T-cell (primary cell): ENCODE measurements around the gene PLCB4. TPM values are rescaled to one million over a fixed set of nuclear protein-coding genes. Genes with fewer than 3 reads are reported as not detected.

Experiments used
- ATAC-seq, 4 experiments: fragments of 200-7000 bp in 3 of 4; fragments of 150-1000 bp in 1 of 4; cut with Tn5 transposase; replicated peaks in 1 of 4; 1 replicate in 3 of 4; 2 replicates in 1 of 4; pipeline ENCODE4 v1.10.0; 2021; ENCODE audit warnings: moderate library complexity in 3 of 4, mild to moderate bottlenecking in 2 of 4, moderate number of reproducible peaks in 1 of 4
- CTCF ChIA-PET, 2 donors: fragments of 300-600 bp; sonication (Branson Sonifier 250); formaldehyde crosslinking; loops; one replicate each; lab custom pipeline; 2022; ENCODE audit warnings: antibody characterized with exemption in 2 of 2; lab: Charles Lee
- POLR2A ChIA-PET, 2 donors: fragments of 300-600 bp; sonication (Branson Sonifier 250); formaldehyde crosslinking; loops; one replicate each; lab custom pipeline; 2022; ENCODE audit warnings: antibody characterized with exemption in 2 of 2; lab: Charles Lee
- DNase-seq, 35 experiments: peaks; one replicate each; pipeline versions ENCODE4 v3.0.0 to v3.0.0-alpha.2; 2013 to 2023
- H3K27ac ChIP-seq: one replicate; pipeline ENCODE4 v1.5.1; 2013; ENCODE audit warnings: low read length
- H3K27me3 ChIP-seq, 2 experiments: replicated peaks in 1 of 2; 1 replicate in 1 of 2; 2 replicates in 1 of 2; pipeline versions ENCODE4 v1.6.1 to v1.7.0; 2013; ENCODE audit warnings: low read length in 1 of 2, mixed read lengths in 1 of 2; ENCODE audit not compliant: control insufficient read depth in 2 of 2, insufficient read depth in 2 of 2; ENCODE audit errors: extremely low read depth in 1 of 2
- H3K36me3 ChIP-seq, 2 donors: 1 replicate in 1 of 2; 2 replicates in 1 of 2; pipeline versions ENCODE4 v1.6.1 to v1.7.0; 2013; ENCODE audit warnings: low read length in 1 of 2; ENCODE audit not compliant: control insufficient read depth in 2 of 2, insufficient read depth in 1 of 2; ENCODE audit errors: extremely low read depth in 1 of 2
- H3K4me1 ChIP-seq, 2 experiments: 1 replicate in 1 of 2; 2 replicates in 1 of 2; pipeline versions ENCODE4 v1.6.1 to v1.7.0; 2013; ENCODE audit warnings: low read length in 2 of 2, mixed read lengths in 1 of 2; ENCODE audit not compliant: insufficient read depth in 2 of 2, control insufficient read depth in 1 of 2; ENCODE audit errors: extremely low read depth in 1 of 2
- H3K4me3 ChIP-seq, 2 donors: 1 replicate in 1 of 2; 2 replicates in 1 of 2; pipeline versions ENCODE4 v1.5.1 to v1.7.0; 2013; ENCODE audit warnings: mild to moderate bottlenecking in 2 of 2, low read length in 1 of 2, moderate library complexity in 1 of 2; ENCODE audit not compliant: control insufficient read depth in 1 of 2; ENCODE audit errors: extremely low read depth in 1 of 2
- H3K9me3 ChIP-seq: 2 replicates; pipeline ENCODE4 v1.7.0; 2013
- H3K27ac Mint-ChIP-seq, 2 donors: one replicate each; pipeline ENCODE4 v1.8.0; 2020 to 2021; ENCODE audit warnings: mild to moderate bottlenecking in 2 of 2, mixed read lengths in 2 of 2
- H3K27me3 Mint-ChIP-seq, 2 donors: one replicate each; pipeline ENCODE4 v1.8.0; 2021 to 2022; ENCODE audit warnings: mixed read lengths in 2 of 2
- H3K36me3 Mint-ChIP-seq: one replicate; pipeline ENCODE4 v1.8.0; 2021; ENCODE audit warnings: mixed read lengths
- H3K4me1 Mint-ChIP-seq, 3 donors: one replicate each; pipeline ENCODE4 v1.8.0; 2020 to 2022; ENCODE audit warnings: mixed read lengths in 3 of 3, mild to moderate bottlenecking in 1 of 3
- H3K4me3 Mint-ChIP-seq, 3 donors: one replicate each; pipeline ENCODE4 v1.8.0; 2020 to 2022; ENCODE audit warnings: mild to moderate bottlenecking in 3 of 3, mixed read lengths in 3 of 3, moderate library complexity in 3 of 3
- H3K9me3 Mint-ChIP-seq, 3 donors: one replicate each; pipeline ENCODE4 v1.8.0; 2020 to 2022; ENCODE audit warnings: mixed read lengths in 3 of 3
- WGBS: methylation state at CpG from one replicate; pipeline ENCODE4 v1.1.5; 2013; ENCODE audit warnings: missing lambda C conversion rate; ENCODE audit not compliant: insufficient coverage; 5-methylcytosine and 5-hydroxymethylcytosine counted together
- total RNA-seq, 35 experiments: library from RNA in 6 of 35; stranded (reverse) in 6 of 35; fragments of 120-200 nt in 1 of 35; gene quantifications; one replicate each; pipeline versions ENCODE4 v1.2.1 to v1.2.4 and lab custom pipeline; 2013 to 2026

PLCB4 gene
- total RNA-seq (under 1 TPM in 2 of 5 donors, not detected in 3; 0.06 to 0.07 TPM), total RNA-seq (lab: John Stamatoyannopoulos, UW) (0 to 0.49 (median 0.15) reads per million in 29 experiments)
- total RNA-seq (2013) = 0.20 TPM

- Histone ChIP-seq H3K9me3 (no peaks in the 10 kb centered on the region), H3K27ac (no peak within 1 kb of the TSS), H3K27me3 (peaks cover 2 to 14% of the 10 kb centered on the region in 2 experiments), H3K36me3 (no peaks in the 10 kb centered on the region), H3K4me3 (peak within 1 kb of the TSS in 1 of 2 donors; percentile 75), H3K4me1 (no peaks in the 10 kb centered on the region)
- Mint-ChIP-seq H3K4me3 (peak within 1 kb of the TSS; percentile 22 to 78 (median 34)), H3K9me3 (peaks cover 0 to 7% (median 3%) of the 10 kb centered on the region in 3 donors), H3K27me3 (peaks cover 18 to 30% of the 10 kb centered on the region in 2 donors), H3K27ac (peak within 1 kb of the TSS in 1 of 2 donors; percentile 34), H3K4me1 (peaks cover 3 to 5% (median 4%) of the 10 kb centered on the region in 3 donors), H3K36me3 (peaks cover 3% of the 10 kb centered on the region)
- ChIA-PET POLR2A (no interaction called here), CTCF (no interaction called here)
- ATAC-seq (no peak), DNase-seq (no peak)
- WGBS = 7% methylated on average over 41 of the region's 75 CpGs
Measured at GRCh38 chr20:9068841-9069663, at the start of gene PLCB4. Gene PLCB4, plus strand, starts transcription at chr20:9069087. Its CDS starts 238,728 bp downstream, at chr20:9307815.

GRCh38 chr20:9019833-9020232, 49.1 kb upstream of the PLCB4 start:
- ATAC-seq (no peak), DNase-seq (no peak)
- no peaks in the 10 kb centered on the region for H3K27me3 ChIP-seq
- no peaks in the 10 kb centered on the region for H3K9me3 ChIP-seq
- CTCF ChIA-PET = no interaction called here
- no peak overlapping the region for H3K4me3 ChIP-seq
- Mint-ChIP-seq H3K4me3 (no peak overlapping the region), H3K9me3 (peaks cover 0 to 5% (median 4%) of the 10 kb centered on the region in 3 donors), H3K4me1 (no peaks in the 10 kb centered on the region), H3K27ac (no peak overlapping the region), H3K27me3 (no peaks in the 10 kb centered on the region), H3K36me3 (no peaks in the 10 kb centered on the region)
- H3K36me3 ChIP-seq = no peaks in the 10 kb centered on the region
- H3K27ac ChIP-seq = no peak overlapping the region
- H3K4me1 ChIP-seq = no peaks in the 10 kb centered on the region
- POLR2A ChIA-PET = no interaction called here

GRCh38 chr20:9021216-9021615, 47.7 kb upstream of the PLCB4 start:
- H3K4me1 Mint-ChIP-seq = no peaks in the 10 kb centered on the region
- DNase-seq (no peak), ATAC-seq (no peak)
- H3K27me3 Mint-ChIP-seq = no peaks in the 10 kb centered on the region
- Histone ChIP-seq H3K4me1 (no peaks in the 10 kb centered on the region), H3K4me3 (no peak overlapping the region), H3K27me3 (no peaks in the 10 kb centered on the region), H3K9me3 (no peaks in the 10 kb centered on the region), H3K27ac (no peak overlapping the region), H3K36me3 (no peaks in the 10 kb centered on the region)
- 50% methylated on average over 1 of the region's 3 CpGs for WGBS
- no peak overlapping the region for H3K4me3 Mint-ChIP-seq
- H3K27ac Mint-ChIP-seq = no peak overlapping the region
- H3K9me3 Mint-ChIP-seq = peaks cover 0 to 5% (median 4%) of the 10 kb centered on the region in 3 donors
- CTCF ChIA-PET = no interaction called here
- POLR2A ChIA-PET = no interaction called here
- H3K36me3 Mint-ChIP-seq = no peaks in the 10 kb centered on the region

GRCh38 chr20:9021699-9022098, 47.2 kb upstream of the PLCB4 start:
- no peak overlapping the region for H3K4me3 ChIP-seq
- no peak overlapping the region for H3K27ac ChIP-seq
- H3K36me3 ChIP-seq = no peaks in the 10 kb centered on the region
- Mint-ChIP-seq H3K4me3 (no peak overlapping the region), H3K36me3 (no peaks in the 10 kb centered on the region), H3K9me3 (peaks cover 0 to 5% (median 4%) of the 10 kb centered on the region in 3 donors), H3K4me1 (no peaks in the 10 kb centered on the region), H3K27ac (no peak overlapping the region), H3K27me3 (no peaks in the 10 kb centered on the region)
- POLR2A ChIA-PET = no interaction called here
- no peaks in the 10 kb centered on the region for H3K27me3 ChIP-seq
- H3K9me3 ChIP-seq = no peaks in the 10 kb centered on the region
- DNase-seq = no peak
- CTCF ChIA-PET = no interaction called here
- WGBS = 68% methylated on average over 2 of the region's 2 CpGs
- no peaks in the 10 kb centered on the region for H3K4me1 ChIP-seq
- no peak for ATAC-seq

GRCh38 chr20:9022376-9022775, 46.5 kb upstream of the PLCB4 start:
- Mint-ChIP-seq H3K27ac (no peak overlapping the region), H3K4me1 (no peaks in the 10 kb centered on the region), H3K9me3 (peaks cover 0 to 5% (median 4%) of the 10 kb centered on the region in 3 donors), H3K4me3 (no peak overlapping the region), H3K27me3 (no peaks in the 10 kb centered on the region), H3K36me3 (no peaks in the 10 kb centered on the region)
- no peak for DNase-seq
- 100% methylated on average over 1 of the region's 2 CpGs for WGBS
- Histone ChIP-seq H3K4me1 (no peaks in the 10 kb centered on the region), H3K27me3 (no peaks in the 10 kb centered on the region), H3K9me3 (no peaks in the 10 kb centered on the region), H3K4me3 (no peak overlapping the region), H3K36me3 (no peaks in the 10 kb centered on the region), H3K27ac (no peak overlapping the region)
- CTCF ChIA-PET = no interaction called here
- POLR2A ChIA-PET = no interaction called here
- ATAC-seq = no peak

- no peaks in the 10 kb centered on the region for H3K4me1 Mint-ChIP-seq
- WGBS = no CpG with 5 or more reads among the region's 4 CpGs
- H3K9me3 Mint-ChIP-seq = peaks cover 2 to 8% (median 4%) of the 10 kb centered on the region in 3 donors
- no peak overlapping the region for H3K27ac ChIP-seq
- ATAC-seq = no peak
- H3K27me3 Mint-ChIP-seq = no peaks in the 10 kb centered on the region
- no peak overlapping the region for H3K4me3 Mint-ChIP-seq
- H3K4me3 ChIP-seq = no peak overlapping the region
- no peaks in the 10 kb centered on the region for H3K36me3 Mint-ChIP-seq
- H3K36me3 ChIP-seq = no peaks in the 10 kb centered on the region
- H3K4me1 ChIP-seq = no peaks in the 10 kb centered on the region
- no peak overlapping the region for H3K27ac Mint-ChIP-seq
- no peaks in the 10 kb centered on the region for H3K27me3 ChIP-seq
- DNase-seq = no peak
- POLR2A ChIA-PET = no interaction called here
- CTCF ChIA-PET = no interaction called here
- no peaks in the 10 kb centered on the region for H3K9me3 ChIP-seq
Measured at GRCh38 chr20:9024606-9025005, 44.3 kb upstream of the PLCB4 start.
